Endothelial cell of umbilical vein (primary cell): Measurements from ENCODE around the gene MSANTD2.

Experiments
- EZH2 ChIP-seq: IDR thresholded peaks from 2 replicates; pipeline ENCODE4 v1.6.1; 2012; ENCODE audit warnings: borderline replicate concordance, low read depth, mild to moderate bottlenecking, moderate library complexity, low read length, inconsistent platforms; ENCODE audit not compliant: severe bottlenecking
- GATA2 ChIP-seq: IDR thresholded peaks from 2 replicates; pipeline ENCODE4 v1.7.0; 2011; ENCODE audit warnings: low read depth, mild to moderate bottlenecking, moderate library complexity, mixed read lengths, low read length; ENCODE audit not compliant: insufficient read length, insufficient read depth
- JUN ChIP-seq: IDR thresholded peaks from 2 replicates; pipeline ENCODE4 v1.6.1; 2011; ENCODE audit warnings: borderline replicate concordance, low read depth; ENCODE audit not compliant: insufficient read length, insufficient read depth
- MAX ChIP-seq: IDR thresholded peaks from 2 replicates; pipeline ENCODE4 v1.6.1; 2011; ENCODE audit not compliant: insufficient read depth, insufficient read length
- MYC ChIP-seq: IDR thresholded peaks from one replicate; pipeline ENCODE4 v1.6.1; 2011; ENCODE audit warnings: mild to moderate bottlenecking, low read depth, low read length
- POLR2A ChIP-seq: IDR thresholded peaks from 2 replicates; pipeline ENCODE4 v1.6.1; 2012; ENCODE audit warnings: low read depth, mild to moderate bottlenecking, control low read depth, low read length
- POLR2AphosphoS5 ChIP-seq: IDR thresholded peaks from 2 replicates; pipeline ENCODE4 v1.6.1; 2012; ENCODE audit warnings: low read depth, mild to moderate bottlenecking, control low read depth, low read length, moderate library complexity; ENCODE audit not compliant: insufficient read depth
- TF ChIP-seq, protein P1 (sequence below), 2 donors: IDR thresholded peaks; 1 replicate in 1 of 2; 2 replicates in 1 of 2; pipeline ENCODE4 v1.5.1; 2011; ENCODE audit warnings: low read length in 2 of 2, mild to moderate bottlenecking in 2 of 2, moderate library complexity in 2 of 2, control low read depth in 1 of 2, inconsistent platforms in 1 of 2, low read depth in 1 of 2; ENCODE audit not compliant: insufficient read depth in 1 of 2; ENCODE audit errors: extremely low read depth in 1 of 2

GRCh38 chr11:124719534-124719933 is 80.7 kb downstream of the MSANTD2 start:
- TF ChIP-seq, protein P1, sequence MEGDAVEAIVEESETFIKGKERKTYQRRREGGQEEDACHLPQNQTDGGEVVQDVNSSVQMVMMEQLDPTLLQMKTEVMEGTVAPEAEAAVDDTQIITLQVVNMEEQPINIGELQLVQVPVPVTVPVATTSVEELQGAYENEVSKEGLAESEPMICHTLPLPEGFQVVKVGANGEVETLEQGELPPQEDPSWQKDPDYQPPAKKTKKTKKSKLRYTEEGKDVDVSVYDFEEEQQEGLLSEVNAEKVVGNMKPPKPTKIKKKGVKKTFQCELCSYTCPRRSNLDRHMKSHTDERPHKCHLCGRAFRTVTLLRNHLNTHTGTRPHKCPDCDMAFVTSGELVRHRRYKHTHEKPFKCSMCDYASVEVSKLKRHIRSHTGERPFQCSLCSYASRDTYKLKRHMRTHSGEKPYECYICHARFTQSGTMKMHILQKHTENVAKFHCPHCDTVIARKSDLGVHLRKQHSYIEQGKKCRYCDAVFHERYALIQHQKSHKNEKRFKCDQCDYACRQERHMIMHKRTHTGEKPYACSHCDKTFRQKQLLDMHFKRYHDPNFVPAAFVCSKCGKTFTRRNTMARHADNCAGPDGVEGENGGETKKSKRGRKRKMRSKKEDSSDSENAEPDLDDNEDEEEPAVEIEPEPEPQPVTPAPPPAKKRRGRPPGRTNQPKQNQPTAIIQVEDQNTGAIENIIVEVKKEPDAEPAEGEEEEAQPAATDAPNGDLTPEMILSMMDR (IDR thresholded peaks at IDR 0.05; ENCODE audit: extremely low read depth in 1 of 2, insufficient read depth in 1 of 2, low read depth in 1 of 2, low read length in 2 of 2) = no peak
- TF ChIP-seq POLR2A = no peak
- TF ChIP-seq EZH2 = no peak
- no peak for TF ChIP-seq POLR2AphosphoS5
- no peak for TF ChIP-seq MYC
- no peak for TF ChIP-seq JUN
- no peak for TF ChIP-seq GATA2
- TF ChIP-seq MAX = no peak
